ENCODE data around the gene GNG8.

GNG8 gene

DNA sequence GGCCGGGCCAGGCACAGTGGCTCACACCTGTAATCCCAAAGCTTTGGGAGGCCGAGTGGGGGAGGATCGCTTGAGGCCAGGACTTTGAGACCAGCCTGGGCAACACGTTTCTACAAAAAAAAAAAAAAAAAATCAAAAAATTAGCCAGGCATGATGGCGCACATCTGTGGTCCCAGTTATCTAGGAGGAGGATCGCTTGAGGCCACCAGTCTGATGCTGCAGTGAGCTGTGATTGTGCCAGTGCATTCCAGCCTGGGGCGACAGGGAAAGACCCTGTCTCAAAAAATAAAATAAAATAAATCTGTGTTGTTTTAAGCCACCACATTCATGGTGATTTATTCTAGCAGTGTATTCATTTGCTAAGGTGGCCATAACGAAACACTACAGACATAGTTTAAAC lies 29.1 kb upstream of the GNG8 start:
- Histone ChIP-seq H3K9ac (ENCODE audit: low read length) (no peak overlapping the region), H3K4me1 (ENCODE audit: low read length) (peaks cover 14% of the 10 kb centered on the region), H3K9me3 (replicated peaks; ENCODE audit: insufficient read depth, low read length) (no peaks in the 10 kb centered on the region), H3K27ac (ENCODE audit: low read length) (no peak overlapping the region), H4K20me1 (ENCODE audit: insufficient read depth, low read length) (no peaks in the 10 kb centered on the region), H3K4me2 (ENCODE audit: low read depth, low read length) (no peak overlapping the region), H3K36me3 (replicated peaks; ENCODE audit: insufficient read depth, low read length) (no peaks in the 10 kb centered on the region), H2AFZ (ENCODE audit: low read length) (no peak overlapping the region), H3K4me3 (ENCODE audit: low read length) (no peak overlapping the region), H3K27me3 (replicated peaks; ENCODE audit: insufficient read depth, low read length) (peaks cover 26% of the 10 kb centered on the region), H3K79me2 (ENCODE audit: low read length) (no peaks in the 10 kb centered on the region), H3F3A (ENCODE audit: insufficient read depth, low read length) (peaks cover 14% of the 10 kb centered on the region), H3K9me2 (replicated peaks; ENCODE audit: insufficient read depth, low read length) (no peaks in the 10 kb centered on the region)
- TF ChIP-seq EZH2phosphoT487 (IDR thresholded peaks at IDR 0.05; ENCODE audit: low read length) (no peak), EZH2 (optimal IDR thresholded peaks at IDR 0.05; ENCODE audit: low read depth, low read length) (no peak)
- TF ChIP-seq, protein P1, sequence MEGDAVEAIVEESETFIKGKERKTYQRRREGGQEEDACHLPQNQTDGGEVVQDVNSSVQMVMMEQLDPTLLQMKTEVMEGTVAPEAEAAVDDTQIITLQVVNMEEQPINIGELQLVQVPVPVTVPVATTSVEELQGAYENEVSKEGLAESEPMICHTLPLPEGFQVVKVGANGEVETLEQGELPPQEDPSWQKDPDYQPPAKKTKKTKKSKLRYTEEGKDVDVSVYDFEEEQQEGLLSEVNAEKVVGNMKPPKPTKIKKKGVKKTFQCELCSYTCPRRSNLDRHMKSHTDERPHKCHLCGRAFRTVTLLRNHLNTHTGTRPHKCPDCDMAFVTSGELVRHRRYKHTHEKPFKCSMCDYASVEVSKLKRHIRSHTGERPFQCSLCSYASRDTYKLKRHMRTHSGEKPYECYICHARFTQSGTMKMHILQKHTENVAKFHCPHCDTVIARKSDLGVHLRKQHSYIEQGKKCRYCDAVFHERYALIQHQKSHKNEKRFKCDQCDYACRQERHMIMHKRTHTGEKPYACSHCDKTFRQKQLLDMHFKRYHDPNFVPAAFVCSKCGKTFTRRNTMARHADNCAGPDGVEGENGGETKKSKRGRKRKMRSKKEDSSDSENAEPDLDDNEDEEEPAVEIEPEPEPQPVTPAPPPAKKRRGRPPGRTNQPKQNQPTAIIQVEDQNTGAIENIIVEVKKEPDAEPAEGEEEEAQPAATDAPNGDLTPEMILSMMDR (IDR thresholded peaks at IDR 0.05; ENCODE audit: low read length), result no peak
- no peak for DNase-seq

DNA sequence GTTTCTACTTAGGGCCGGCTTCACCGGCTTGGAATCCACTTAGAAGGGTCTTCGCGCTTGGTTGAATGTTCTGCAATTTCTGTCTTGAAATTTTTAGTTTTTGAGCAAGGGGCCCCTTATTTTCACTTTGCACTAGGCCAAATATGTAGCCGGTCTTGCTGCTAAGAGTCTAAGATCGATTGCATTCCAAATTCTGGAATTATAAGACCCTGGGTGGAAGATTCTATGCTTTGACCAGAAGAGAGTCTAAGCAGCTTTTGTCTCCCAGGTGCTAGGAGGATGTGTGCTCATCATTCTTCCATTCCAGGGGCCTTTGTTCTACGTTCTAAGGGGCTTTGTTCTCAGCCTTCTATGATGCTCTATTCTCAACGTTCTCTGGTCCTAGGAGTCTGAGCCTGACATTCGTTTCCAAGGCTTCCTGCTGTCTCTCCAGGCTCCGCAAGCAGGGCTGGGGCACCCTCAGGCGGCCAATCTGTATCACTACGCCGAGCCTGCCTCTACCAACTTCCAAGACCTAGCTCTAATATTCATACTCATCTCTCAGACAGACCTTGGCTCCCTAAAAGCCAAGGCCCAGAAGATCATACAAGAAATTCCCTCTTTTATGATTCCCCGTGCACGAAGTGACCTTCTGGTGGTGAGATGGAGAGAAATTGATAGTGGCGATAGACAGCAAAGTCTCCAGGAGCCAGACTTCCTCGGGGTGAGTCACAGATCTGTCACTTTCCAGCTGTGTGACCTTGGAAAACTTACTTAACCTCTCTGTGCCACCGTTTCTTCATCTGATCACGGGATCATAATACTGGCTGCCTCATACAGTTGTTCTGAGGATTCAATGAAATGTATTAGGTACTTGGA lies 26.0 kb upstream of the GNG8 start:
- Histone ChIP-seq H3K79me2 (ENCODE audit: low read length) (no peaks in the 10 kb centered on the region), H3K4me1 (ENCODE audit: low read length) (peaks cover 19% of the 10 kb centered on the region), H3F3A (ENCODE audit: insufficient read depth, low read length) (peaks cover 14% of the 10 kb centered on the region), H3K9ac (ENCODE audit: low read length) (peak overlapping the region; percentile 8; the same call in 1 of the 2 replicates), H3K4me3 (ENCODE audit: low read length) (peak overlapping the region; percentile 61), H3K27me3 (replicated peaks; ENCODE audit: insufficient read depth, low read length) (peaks cover 55% of the 10 kb centered on the region), H3K27ac (ENCODE audit: low read length) (peak overlapping the region; percentile 4; the same call in 1 of the 2 replicates), H3K36me3 (replicated peaks; ENCODE audit: insufficient read depth, low read length) (no peaks in the 10 kb centered on the region), H3K9me2 (replicated peaks; ENCODE audit: insufficient read depth, low read length) (no peaks in the 10 kb centered on the region), H3K9me3 (replicated peaks; ENCODE audit: insufficient read depth, low read length) (no peaks in the 10 kb centered on the region), H3K4me2 (ENCODE audit: low read depth, low read length) (peak overlapping the region; percentile 94), H2AFZ (ENCODE audit: low read length) (peak overlapping the region; percentile 55), H4K20me1 (ENCODE audit: insufficient read depth, low read length) (no peaks in the 10 kb centered on the region)
- peak; percentile 68 for DNase-seq
- TF ChIP-seq EZH2 (optimal IDR thresholded peaks at IDR 0.05; ENCODE audit: low read depth, low read length) (no peak), EZH2phosphoT487 (IDR thresholded peaks at IDR 0.05; ENCODE audit: low read length) (no peak)
- TF ChIP-seq, protein P1 (IDR thresholded peaks at IDR 0.05; ENCODE audit: low read length), result peak; percentile 95

DNA sequence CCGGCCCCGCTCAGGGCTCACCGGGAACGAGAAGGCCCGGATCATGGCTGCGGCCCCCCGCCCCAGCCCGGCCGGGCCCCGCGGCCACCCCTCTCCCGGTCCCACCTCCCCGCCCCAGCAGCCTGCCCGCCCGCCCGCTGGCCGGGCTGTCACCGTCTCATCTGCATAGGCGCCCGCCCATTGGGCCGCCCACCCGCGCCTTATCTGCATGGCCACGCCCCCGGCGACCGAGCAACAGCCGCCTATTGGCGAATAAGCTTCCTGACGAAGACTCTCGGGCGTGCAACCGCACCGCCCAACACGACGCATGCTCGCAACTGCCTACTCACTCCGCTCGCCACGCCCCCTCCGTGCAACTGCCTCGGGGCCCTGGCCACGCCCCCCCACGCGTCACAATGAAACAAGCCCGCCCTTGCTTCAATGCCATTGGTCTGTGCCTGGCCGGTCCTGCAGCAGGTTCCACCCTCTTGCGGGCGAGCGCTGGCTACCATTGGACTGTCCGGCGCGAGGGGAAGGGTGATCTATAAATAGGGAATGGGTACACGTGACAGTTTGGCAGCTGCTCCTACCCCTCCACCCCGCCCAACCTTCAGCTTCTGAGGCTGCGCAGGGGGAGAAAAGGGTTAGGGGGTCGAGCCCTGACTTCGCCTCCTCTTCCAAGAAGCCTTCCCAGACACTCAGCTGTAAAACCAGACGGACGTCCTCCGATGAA lies 25.2 kb upstream of the GNG8 start, which contains the start of gene DACT3:
DACT3 (minus strand) TSS at position 163 of the 712 bp plus-strand sequence; CDS start at position 45, 118 bp downstream.
- Histone ChIP-seq H3K9me2 (replicated peaks; ENCODE audit: insufficient read depth, low read length) (no peaks in the 10 kb centered on the region), H3K4me1 (ENCODE audit: low read length) (peaks cover 19% of the 10 kb centered on the region), H3K9ac (ENCODE audit: low read length) (peak within 1 kb of the TSS; percentile 8; the same call in 1 of the 2 replicates), H3K4me3 (ENCODE audit: low read length) (peak within 1 kb of the TSS; percentile 61), H3K4me2 (ENCODE audit: low read depth, low read length) (peak within 1 kb of the TSS; percentile 99), H3K27me3 (replicated peaks; ENCODE audit: insufficient read depth, low read length) (peaks cover 63% of the 10 kb centered on the region), H2AFZ (ENCODE audit: low read length) (peak within 1 kb of the TSS; percentile 75), H3K9me3 (replicated peaks; ENCODE audit: insufficient read depth, low read length) (no peaks in the 10 kb centered on the region), H3F3A (ENCODE audit: insufficient read depth, low read length) (peaks cover 14% of the 10 kb centered on the region), H3K36me3 (replicated peaks; ENCODE audit: insufficient read depth, low read length) (no peaks in the 10 kb centered on the region), H4K20me1 (ENCODE audit: insufficient read depth, low read length) (no peaks in the 10 kb centered on the region), H3K79me2 (ENCODE audit: low read length) (no peaks in the 10 kb centered on the region), H3K27ac (ENCODE audit: low read length) (peak within 1 kb of the TSS; percentile 4; the same call in 1 of the 2 replicates)
- TF ChIP-seq EZH2phosphoT487 (IDR thresholded peaks at IDR 0.05; ENCODE audit: low read length) (no peak), EZH2 (optimal IDR thresholded peaks at IDR 0.05; ENCODE audit: low read depth, low read length) (no peak)
- TF ChIP-seq, protein P1 (IDR thresholded peaks at IDR 0.05; ENCODE audit: low read length), result no peak
- peak; percentile 100 for DNase-seq

Data from MM.1S (cell line).